Esophagus squamous epithelium (tissue), 5 donors: ENCODE measurements around the gene SLC6A9. TPM values are rescaled to one million over a fixed set of nuclear protein-coding genes. Genes with fewer than 3 reads are reported as not detected.

Experiments
- DNase-seq: peaks from one replicate; lab custom pipeline; 2025; lab: John Stamatoyannopoulos, UW
- H3K27ac ChIP-seq, 4 donors: fragments of 200-600 bp; sonication (generic); one replicate each; pipeline ENCODE4 v1.5.1; 2016 to 2019; ENCODE audit warnings: mild to moderate bottlenecking in 1 of 4
- H3K27me3 ChIP-seq, 4 donors: fragments of 200-600 bp; sonication (generic); 1 replicate in 3 of 4; 2 replicates in 1 of 4; pipeline versions ENCODE4 v1.5.1 to v1.6.0; 2017 to 2021; ENCODE audit warnings: antibody characterized with exemption in 1 of 4
- H3K36me3 ChIP-seq, 3 donors: fragments of 200-600 bp; sonication (generic); one replicate each; pipeline ENCODE4 v1.5.1; 2016 to 2019
- H3K4me1 ChIP-seq, 3 donors: fragments of 200-600 bp; sonication (generic); one replicate each; pipeline ENCODE4 v1.5.1; 2017 to 2019
- H3K4me3 ChIP-seq, 4 donors: fragments of 200-600 bp; sonication (generic); 1 replicate in 3 of 4; 2 replicates in 1 of 4; pipeline ENCODE4 v1.5.1; 2016 to 2019; ENCODE audit warnings: mild to moderate bottlenecking in 2 of 4, moderate library complexity in 1 of 4
- H3K9me3 ChIP-seq, 3 donors: fragments of 200-600 bp; sonication (generic); one replicate each; pipeline ENCODE4 v1.5.1; 2016 to 2019
- CTCF ChIP-seq, 6 experiments: fragments of 450-650 bp in 4 of 6; fragments of 200-600 bp in 2 of 6; sonication (generic) in 2 of 6; IDR thresholded peaks; one replicate each; pipeline ENCODE4 v1.5.1; 2016 to 2019; ENCODE audit warnings: antibody characterized with exemption in 6 of 6, mild to moderate bottlenecking in 4 of 6, moderate library complexity in 4 of 6
- POLR2A ChIP-seq, 4 donors: fragments of 450-650 bp; IDR thresholded peaks; one replicate each; pipeline ENCODE4 v1.6.1; 2017; ENCODE audit warnings: antibody characterized with exemption in 4 of 4, mild to moderate bottlenecking in 4 of 4, moderate library complexity in 3 of 4
- WGBS, 2 donors: methylation state at CpG; one replicate each; pipeline ENCODE4 v1.1.5; 2018; 5-methylcytosine and 5-hydroxymethylcytosine counted together
- intact Hi-C: fragments of 100-400 bp; cut with DNase I; formaldehyde crosslinking; loops from one replicate; pipeline ENCODE4 v1.15.0; 2022
- total RNA-seq, 4 donors: library from RNA; depleted of rRNA; stranded (reverse); fragments of >200 nt; gene quantifications; one replicate each; pipeline ENCODE4 v1.1.0, GENCODE V29; 2016
- donor health status: DM: yes; HTN: yes; CAD: no.

SLC6A9 gene
- total RNA-seq, 4 donors from 2014 or later = 10.4 to 40.0 (median 23.2) TPM

- TF ChIP-seq POLR2A (IDR thresholded peaks at IDR 0.05) = no peak
- no peak for TF ChIP-seq CTCF (IDR thresholded peaks at IDR 0.05)
- Histone ChIP-seq H3K4me3 (no peak overlapping the region), H3K27ac (peak overlapping the region in 1 of 4 donors; percentile 61), H3K9me3 (no peaks in the 10 kb centered on the region), H3K27me3 (no peaks in the 10 kb centered on the region), H3K4me1 (peaks cover 12 to 50% (median 20%) of the 10 kb centered on the region in 3 donors), H3K36me3 (peaks cover 0 to 14% (median 0%) of the 10 kb centered on the region in 3 donors)
- intact Hi-C loops = no loop called here
- no peak for DNase-seq
- 84 to 87% methylated on average over 9 of the region's 9 CpGs for WGBS, 2 donors
Observed at GRCh38 chr1:43993206-43993914, 37.9 kb downstream of the SLC6A9 start.

GRCh38 chr1:43992232-43992995, 38.8 kb downstream of the SLC6A9 start:
- Histone ChIP-seq H3K36me3 (peaks cover 0 to 4% (median 0%) of the 10 kb centered on the region in 3 donors), H3K4me1 (peaks cover 12 to 50% (median 20%) of the 10 kb centered on the region in 3 donors), H3K9me3 (no peaks in the 10 kb centered on the region), H3K27ac (peak overlapping the region; percentile 76 to 88 (median 84)), H3K27me3 (no peaks in the 10 kb centered on the region), H3K4me3 (peak overlapping the region; percentile 48 to 78 (median 64))
- DNase-seq = no peak
- intact Hi-C loops = no loop called here
- no peak for TF ChIP-seq POLR2A (IDR thresholded peaks at IDR 0.05)
- TF ChIP-seq CTCF (IDR thresholded peaks at IDR 0.05) = no peak
- 39 to 41% methylated on average over 4 to 7 of the region's 11 CpGs for WGBS, 2 donors

DNA sequence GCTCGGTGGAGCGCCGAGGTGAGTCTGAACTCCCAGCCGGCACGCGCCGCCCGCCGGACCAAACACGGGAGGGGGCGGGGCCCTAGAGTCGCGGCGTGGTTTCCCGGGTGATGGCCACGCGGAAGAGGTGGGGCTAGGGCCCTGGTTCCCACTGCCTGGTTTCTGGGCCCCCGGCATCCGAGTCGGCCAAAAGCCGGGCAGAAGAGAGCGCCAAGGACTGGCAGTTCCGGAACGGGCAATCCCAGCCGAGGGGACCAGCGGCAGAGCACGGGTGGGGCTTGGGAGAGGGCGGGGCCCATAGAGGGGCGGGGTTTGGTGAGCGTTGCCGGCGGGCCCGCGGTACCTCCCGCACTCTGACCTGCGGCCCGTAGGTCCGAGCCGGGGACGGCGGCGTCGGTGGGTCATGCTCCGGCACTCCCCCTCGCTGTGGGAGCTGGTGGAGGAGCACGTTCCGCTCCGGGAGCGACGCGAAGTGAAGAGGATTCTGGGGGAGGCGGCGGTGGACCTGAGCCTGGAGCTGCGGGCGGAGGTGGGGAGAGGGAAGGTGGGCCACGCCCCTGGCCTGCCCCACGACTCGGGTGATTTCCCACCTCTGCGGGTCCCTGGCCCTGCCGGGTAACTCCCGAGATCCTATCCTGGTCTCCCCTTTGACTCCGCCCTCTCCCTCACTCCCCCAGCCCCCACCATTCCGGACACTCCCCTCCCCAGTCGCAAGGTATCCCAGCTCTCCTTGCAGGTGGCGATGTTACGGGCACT, 39.6 kb downstream of the SLC6A9 start, which contains the start of gene CCDC24:
Gene CCDC24 (plus strand): TSS at position 124 of the 756 bp plus-strand sequence. CDS start 280 bp downstream, at position 404.
- H3K36me3 ChIP-seq = peaks cover 0 to 1% (median 0%) of the 10 kb centered on the region in 3 donors
- no peak for TF ChIP-seq POLR2A (IDR thresholded peaks at IDR 0.05)
- TF ChIP-seq CTCF (IDR thresholded peaks at IDR 0.05) = no peak
- no peaks in the 10 kb centered on the region for H3K27me3 ChIP-seq
- H3K4me1 ChIP-seq = peaks cover 12 to 44% (median 20%) of the 10 kb centered on the region in 3 donors
- intact Hi-C loops = no loop called here
- 0 to 2% methylated on average over 8 to 15 of the region's 66 CpGs for WGBS, 2 donors
- DNase-seq = no peak
- H3K27ac ChIP-seq = peak within 1 kb of the TSS; percentile 76 to 88 (median 84)
- H3K4me3 ChIP-seq = peak within 1 kb of the TSS; percentile 48 to 78 (median 64)
- no peaks in the 10 kb centered on the region for H3K9me3 ChIP-seq

DNA sequence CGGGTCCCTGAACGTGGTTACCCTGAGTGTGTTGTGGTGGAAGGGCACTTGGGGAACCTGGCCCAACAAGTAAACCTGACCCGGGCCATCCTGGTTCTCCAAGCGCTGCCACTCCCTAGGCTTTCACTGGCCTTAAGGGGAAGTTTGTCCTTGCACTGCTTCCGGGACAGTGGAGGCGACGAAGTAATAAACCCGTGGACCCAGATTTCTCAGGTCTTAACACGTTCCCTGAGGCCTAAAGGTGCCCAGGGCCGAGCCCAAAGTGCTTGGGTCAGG, 40.1 kb downstream of the SLC6A9 start:
- peaks cover 7 to 39% (median 20%) of the 10 kb centered on the region in 3 donors for H3K4me1 ChIP-seq
- WGBS, 2 donors = 0 to 2% methylated on average over 6 to 7 of the region's 10 CpGs
- peaks cover 0 to 7% (median 0%) of the 10 kb centered on the region in 3 donors for H3K36me3 ChIP-seq
- DNase-seq = no peak
- H3K9me3 ChIP-seq = no peaks in the 10 kb centered on the region
- H3K27me3 ChIP-seq = no peaks in the 10 kb centered on the region
- peak overlapping the region; percentile 48 to 78 (median 64) for H3K4me3 ChIP-seq
- peak overlapping the region; percentile 76 to 88 (median 84) for H3K27ac ChIP-seq
- intact Hi-C loops = no loop called here
- TF ChIP-seq POLR2A (IDR thresholded peaks at IDR 0.05) (no peak), CTCF (IDR thresholded peaks at IDR 0.05) (no peak)
